GM12892 (cell line): ENCODE results near the gene FAM216A. TPM values are rescaled to one million over a fixed set of nuclear protein-coding genes. Genes with fewer than 3 reads are reported as not detected.
"Not testable (repeated sequence)": the region's sequence is repeated elsewhere in the genome, so short reads cannot be mapped to it uniquely, and the experiment has no call there.

ENCODE experiments used
- DNase-seq: peaks from one replicate; pipeline ENCODE4 v3.0.0; 2011; ENCODE audit not compliant: insufficient read length
- FAIRE-seq: peaks from 2 replicates; lab custom pipeline; 2011; peaks lifted over from hg19 to GRCh38; lab: Jason Lieb, UNC
- POLR2A ChIP-seq: IDR thresholded peaks from 2 replicates; pipeline ENCODE4 v1.6.1; 2011; ENCODE audit warnings: low read depth, low read length, control low read depth
- POLR2AphosphoS5 ChIP-seq: IDR thresholded peaks from 2 replicates; pipeline ENCODE4 v1.6.1; 2011; ENCODE audit warnings: low read depth, low read length, control low read depth
- TAF1 ChIP-seq: IDR thresholded peaks from 2 replicates; pipeline ENCODE4 v1.6.1; 2011; ENCODE audit warnings: low read depth, mild to moderate bottlenecking, control low read depth, low read length, borderline replicate concordance
- polyA plus RNA-seq: library from polyadenylated mRNA; unstranded; fragments of >200 nt; gene quantifications from one replicate; pipeline ENCODE4 v1.2.1, GENCODE V29; 2012; ENCODE audit warnings: missing spikeins, inconsistent platforms; ENCODE audit not compliant: missing spikeins

FAM216A gene
- polyA plus RNA-seq, result 53.1 TPM

GRCh38 chr12:110468214-110469048, at the start of gene FAM216A, which contains the start of gene GPN3:
TSS of gene FAM216A (plus strand) at chr12:110468845. CDS start at chr12:110468876, 31 bp downstream.
TSS of gene GPN3 (minus strand) at chr12:110468257. CDS start at chr12:110468203, 54 bp downstream.
- FAIRE-seq, result peak; percentile 99

GRCh38 chr12:110420644-110421043, 48.0 kb upstream of the FAM216A start:
- not testable (repeated sequence) for DNase-seq, FAIRE-seq

More at GRCh38 chr12:110468214-110469048, at the start of gene FAM216A, which contains the start of gene GPN3:
- DNase-seq, result peak; percentile 79
- TF ChIP-seq POLR2AphosphoS5 (peak; percentile 72), POLR2A (peak; percentile 83), TAF1 (peak; percentile 68; the same call in 1 of the 2 replicates)

- FAIRE-seq (no peak), DNase-seq (no peak)
- TF ChIP-seq POLR2A, result no peak
These were observed 47.4 kb upstream of the FAM216A start for GRCh38 chr12:110421159-110421661.

GRCh38 chr12:110421701-110422100, 46.9 kb upstream of the FAM216A start:
- TF ChIP-seq TAF1, result no peak
- no peak for TF ChIP-seq POLR2A
- no peak for TF ChIP-seq POLR2AphosphoS5
- no peak for FAIRE-seq
- no peak for DNase-seq

- DNase-seq, result no peak
- TF ChIP-seq POLR2AphosphoS5, result no peak
- TF ChIP-seq POLR2A, result no peak
- TF ChIP-seq TAF1, result no peak
- FAIRE-seq, result no peak
These were observed 44.4 kb upstream of the FAM216A start for GRCh38 chr12:110424237-110424636.

GRCh38 chr12:110426406-110426805, 42.2 kb upstream of the FAM216A start:
- TF ChIP-seq TAF1 (no peak), POLR2AphosphoS5 (no peak), POLR2A (no peak)
- DNase-seq, result no peak
- no peak for FAIRE-seq

- FAIRE-seq, DNase-seq: not testable (repeated sequence)
These were observed 39.0 kb upstream of the FAM216A start for GRCh38 chr12:110429676-110430075.

- no peak for TF ChIP-seq POLR2AphosphoS5
- FAIRE-seq, result no peak
- no peak for DNase-seq
These were observed 36.6 kb upstream of the FAM216A start for GRCh38 chr12:110431957-110432587.

- no peak for FAIRE-seq
- no peak for DNase-seq
These were observed 32.4 kb upstream of the FAM216A start for GRCh38 chr12:110436231-110436630.

GRCh38 chr12:110444455-110444854, 24.2 kb upstream of the FAM216A start:
- TF ChIP-seq POLR2A, result no peak
- TF ChIP-seq TAF1, result no peak
- TF ChIP-seq POLR2AphosphoS5, result no peak
- DNase-seq (no peak), FAIRE-seq (no peak)

More at GRCh38 chr12:110436231-110436630, 32.4 kb upstream of the FAM216A start:
- TF ChIP-seq TAF1 (no peak), POLR2AphosphoS5 (no peak), POLR2A (no peak)

GRCh38 chr12:110449799-110450497, 18.7 kb upstream of the FAM216A start, which contains the start of gene ARPC3:
TSS of gene ARPC3 (minus strand) at chr12:110450337. CDS start at chr12:110450260, 77 bp downstream.
- DNase-seq (peak; percentile 80), FAIRE-seq (peak; percentile 96)
- TF ChIP-seq POLR2A (peak; percentile 86), TAF1 (peak; percentile 82), POLR2AphosphoS5 (peak; percentile 75)

- DNase-seq, result no peak
- no peak for TF ChIP-seq POLR2A
- no peak for TF ChIP-seq POLR2AphosphoS5
- TF ChIP-seq TAF1, result no peak
- FAIRE-seq, result no peak
These were observed 17.4 kb upstream of the FAM216A start for GRCh38 chr12:110451263-110451662.
